ENCODE data around the gene SRC.

DNA sequence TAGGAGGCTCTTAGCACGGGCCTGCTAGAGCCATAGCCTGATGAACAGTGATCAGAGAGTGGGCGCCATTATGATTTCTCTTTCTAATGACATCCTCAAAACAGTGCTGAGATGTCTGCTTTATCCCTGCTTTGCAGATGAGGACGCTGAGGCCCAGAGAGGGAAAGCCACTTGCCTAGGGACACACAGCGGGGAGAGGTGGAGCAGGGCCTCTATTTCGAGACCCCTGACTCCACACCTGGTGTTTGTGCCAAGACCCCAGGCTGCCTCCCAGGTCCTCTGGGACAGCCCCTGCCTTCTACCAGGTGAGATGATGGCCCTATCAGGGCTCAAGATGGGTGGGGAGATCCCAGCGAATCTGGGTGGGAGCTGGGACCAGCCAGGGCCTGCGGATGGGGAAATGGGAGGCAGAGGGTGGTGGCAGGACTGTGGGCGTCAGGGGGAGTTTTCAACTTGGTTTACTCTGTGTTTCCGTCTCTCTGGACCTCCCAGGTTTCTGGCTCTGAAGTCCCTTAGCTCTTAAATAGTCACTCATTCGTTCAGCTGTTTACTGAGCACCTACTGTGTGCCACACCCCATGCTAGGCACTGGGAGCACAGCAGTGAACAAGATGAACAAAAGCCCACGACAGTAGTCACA, 36.7 kb downstream of the SRC start:
- TF ChIP-seq POLR2A (IDR thresholded peaks at IDR 0.05) (no peak), CTCF (IDR thresholded peaks at IDR 0.05) (no peak), POLR2AphosphoS5 (IDR thresholded peaks at IDR 0.05) (no peak), EP300 (IDR thresholded peaks at IDR 0.05) (no peak)

All from suprapubic skin (tissue), 4 donors.